ENCODE measurements around the gene GATAD2A. TPM values are rescaled to one million over a fixed set of nuclear protein-coding genes. Genes with fewer than 3 reads are reported as not detected.
A peak's percentile ranks its signal among the peaks of the same experiment; 100 is the strongest.

The GATAD2A gene
- total and polyA plus RNA-seq, 9 of the 15 experiments (the other 6 are each of a cell fraction or from before 2014, with no cell fraction given): 2.4 to 226 (median 44.2) TPM

DNA sequence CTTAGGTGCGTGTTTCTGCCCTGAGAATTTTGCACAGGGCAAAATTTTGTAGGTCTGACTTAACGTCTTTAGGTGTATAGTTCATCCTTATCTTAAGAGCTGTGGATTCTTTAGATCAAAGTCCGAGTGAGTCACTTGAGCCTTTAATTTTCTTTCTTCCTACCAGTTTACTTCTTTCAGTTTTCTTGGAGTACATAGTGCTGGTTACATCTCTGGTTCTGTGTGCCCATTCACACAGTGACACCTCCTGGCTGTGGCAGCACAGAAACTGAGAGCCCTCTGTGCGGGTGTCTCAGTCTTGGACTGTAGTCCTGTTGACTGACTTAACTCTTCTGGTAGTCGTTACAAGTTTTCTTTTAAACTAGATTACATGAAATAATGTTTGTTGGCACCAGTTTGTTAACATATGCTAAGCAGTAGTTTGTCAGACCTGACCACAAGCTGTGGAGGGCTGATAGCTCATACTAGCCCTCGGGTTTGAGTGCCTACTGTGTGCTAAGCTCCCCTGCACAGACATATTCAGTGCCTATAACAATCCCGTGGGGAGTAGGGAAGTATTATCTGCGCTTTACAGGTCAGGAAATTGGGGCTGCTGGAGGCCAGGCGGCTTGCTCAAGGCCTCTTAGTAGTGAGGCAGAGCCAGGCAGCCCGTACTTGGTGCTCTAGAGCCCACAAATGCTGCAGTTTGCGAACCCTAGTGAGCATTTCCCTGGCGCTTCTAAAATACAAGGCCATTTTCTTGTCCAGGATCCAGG lies 1.6 kb downstream of the GATAD2A start (continued):
- TF ChIP-seq, protein P1, sequence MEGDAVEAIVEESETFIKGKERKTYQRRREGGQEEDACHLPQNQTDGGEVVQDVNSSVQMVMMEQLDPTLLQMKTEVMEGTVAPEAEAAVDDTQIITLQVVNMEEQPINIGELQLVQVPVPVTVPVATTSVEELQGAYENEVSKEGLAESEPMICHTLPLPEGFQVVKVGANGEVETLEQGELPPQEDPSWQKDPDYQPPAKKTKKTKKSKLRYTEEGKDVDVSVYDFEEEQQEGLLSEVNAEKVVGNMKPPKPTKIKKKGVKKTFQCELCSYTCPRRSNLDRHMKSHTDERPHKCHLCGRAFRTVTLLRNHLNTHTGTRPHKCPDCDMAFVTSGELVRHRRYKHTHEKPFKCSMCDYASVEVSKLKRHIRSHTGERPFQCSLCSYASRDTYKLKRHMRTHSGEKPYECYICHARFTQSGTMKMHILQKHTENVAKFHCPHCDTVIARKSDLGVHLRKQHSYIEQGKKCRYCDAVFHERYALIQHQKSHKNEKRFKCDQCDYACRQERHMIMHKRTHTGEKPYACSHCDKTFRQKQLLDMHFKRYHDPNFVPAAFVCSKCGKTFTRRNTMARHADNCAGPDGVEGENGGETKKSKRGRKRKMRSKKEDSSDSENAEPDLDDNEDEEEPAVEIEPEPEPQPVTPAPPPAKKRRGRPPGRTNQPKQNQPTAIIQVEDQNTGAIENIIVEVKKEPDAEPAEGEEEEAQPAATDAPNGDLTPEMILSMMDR (IDR thresholded peaks at IDR 0.05 in 2 of 3, conservative IDR thresholded peaks at IDR 0.05 in 1 of 3; ENCODE audit: insufficient read depth in 2 of 3, low read depth in 1 of 3, low read length in 3 of 3): peak; percentile 39 to 52 (median 46); a peak in 5 of 6 replicates
- 0 out of 2 replicates have a peak, but pooled peaks have one; percentile 39 for TF ChIP-seq RERE (CRISPR knock-in tag; IDR thresholded peaks at IDR 0.05; ENCODE audit: borderline replicate concordance)
- TF ChIP-seq ZNF717 (CRISPR knock-in tag; IDR thresholded peaks at IDR 0.05): no peak
- TF ChIP-seq MNT (conservative IDR thresholded peaks at IDR 0.05): peak in 1 of 2 experiments; percentile 39; a peak in 1 of 4 replicates
- TF ChIP-seq, protein P2, sequence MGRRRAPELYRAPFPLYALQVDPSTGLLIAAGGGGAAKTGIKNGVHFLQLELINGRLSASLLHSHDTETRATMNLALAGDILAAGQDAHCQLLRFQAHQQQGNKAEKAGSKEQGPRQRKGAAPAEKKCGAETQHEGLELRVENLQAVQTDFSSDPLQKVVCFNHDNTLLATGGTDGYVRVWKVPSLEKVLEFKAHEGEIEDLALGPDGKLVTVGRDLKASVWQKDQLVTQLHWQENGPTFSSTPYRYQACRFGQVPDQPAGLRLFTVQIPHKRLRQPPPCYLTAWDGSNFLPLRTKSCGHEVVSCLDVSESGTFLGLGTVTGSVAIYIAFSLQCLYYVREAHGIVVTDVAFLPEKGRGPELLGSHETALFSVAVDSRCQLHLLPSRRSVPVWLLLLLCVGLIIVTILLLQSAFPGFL (CRISPR knock-in tag; IDR thresholded peaks at IDR 0.05): 0 out of 2 replicates have a peak, but pooled peaks have one; percentile 49
- TF ChIP-seq BCL6 (CRISPR knock-in tag; IDR thresholded peaks at IDR 0.05): no peak
- TF ChIP-seq HINFP (tag; conservative IDR thresholded peaks at IDR 0.05; ENCODE audit: low read depth): 0 out of 2 replicates have a peak, but pooled peaks have one; percentile 21
- TF ChIP-seq NONO (IDR thresholded peaks at IDR 0.05; ENCODE audit: low read depth in 2 of 2, low read length in 1 of 2): 0 out of 4 replicates have a peak, but pooled peaks of 1 of the 2 experiments have one; percentile 36
- TF ChIP-seq FOSL1 (tag; conservative IDR thresholded peaks at IDR 0.05): 0 out of 2 replicates have a peak, but pooled peaks have one; percentile 34
- no peak for TF ChIP-seq SMAD4 (CRISPR knock-in tag; conservative IDR thresholded peaks at IDR 0.05)
- peak; percentile 23; the same call in 1 of the 2 replicates for TF ChIP-seq ZFX (CRISPR knock-in tag; IDR thresholded peaks at IDR 0.05)
- 0 out of 2 replicates have a peak, but pooled peaks have one; percentile 34 for TF ChIP-seq DPF2 (IDR thresholded peaks at IDR 0.05)
- TF ChIP-seq ELF2 (CRISPR knock-in tag; IDR thresholded peaks at IDR 0.05): no peak
